Trophoblast cell (in vitro differentiated cells and primary cell): ENCODE data around the gene MAZ.

Experiments
- DNase-seq, 2 donors: peaks; one replicate each; pipeline ENCODE4 v3.0.0-alpha.2; 2016
- H2AFZ ChIP-seq: 2 replicates; pipeline ENCODE4 v1.6.1; 2013; ENCODE audit warnings: low read length, moderate library complexity, mild to moderate bottlenecking; ENCODE audit not compliant: insufficient read depth, poor library complexity
- H2AK5ac ChIP-seq: 2 replicates; pipeline ENCODE4 v1.6.1; 2013; ENCODE audit warnings: mild to moderate bottlenecking, low read length
- H2BK120ac ChIP-seq: 2 replicates; pipeline ENCODE4 v1.6.1; 2013; ENCODE audit warnings: low read length, mild to moderate bottlenecking, moderate library complexity; ENCODE audit not compliant: insufficient read depth, poor library complexity
- H2BK12ac ChIP-seq: 2 replicates; pipeline ENCODE4 v1.6.1; 2013; ENCODE audit warnings: mild to moderate bottlenecking, low read length, moderate library complexity
- H2BK5ac ChIP-seq: 2 replicates; pipeline ENCODE4 v1.6.1; 2013; ENCODE audit warnings: low read length, low read depth, moderate library complexity, mild to moderate bottlenecking; ENCODE audit not compliant: poor library complexity
- H3K14ac ChIP-seq: 2 replicates; pipeline ENCODE4 v1.6.1; 2013; ENCODE audit warnings: mild to moderate bottlenecking, low read length
- H3K18ac ChIP-seq: 2 replicates; pipeline ENCODE4 v1.6.1; 2013; ENCODE audit warnings: mild to moderate bottlenecking, low read length
- H3K23ac ChIP-seq: 2 replicates; pipeline ENCODE4 v1.6.1; 2013; ENCODE audit warnings: low read length
- H3K27ac ChIP-seq: 2 replicates; pipeline ENCODE4 v1.5.1; 2013; ENCODE audit warnings: low read depth, mild to moderate bottlenecking, inconsistent platforms, low read length, moderate library complexity
- H3K27me3 ChIP-seq: 2 replicates; pipeline ENCODE4 v1.6.1; 2013; ENCODE audit warnings: inconsistent platforms, mild to moderate bottlenecking, low read length, moderate library complexity; ENCODE audit not compliant: insufficient read depth
- H3K36me3 ChIP-seq, 2 experiments: 1 replicate in 1 of 2; 2 replicates in 1 of 2; pipeline ENCODE4 v1.6.1; 2013; ENCODE audit warnings: low read length in 2 of 2, mild to moderate bottlenecking in 2 of 2, moderate library complexity in 1 of 2; ENCODE audit not compliant: insufficient read depth in 2 of 2, control insufficient read depth in 1 of 2
- H3K4ac ChIP-seq: 2 replicates; pipeline ENCODE4 v1.6.1; 2013; ENCODE audit warnings: low read depth, mild to moderate bottlenecking, low read length, moderate library complexity
- H3K4me1 ChIP-seq, 2 experiments: 1 replicate in 1 of 2; 2 replicates in 1 of 2; pipeline ENCODE4 v1.6.1; 2013; ENCODE audit warnings: low read length in 2 of 2, mild to moderate bottlenecking in 2 of 2, moderate library complexity in 1 of 2; ENCODE audit not compliant: insufficient read depth in 2 of 2, control insufficient read depth in 1 of 2
- H3K4me2 ChIP-seq: 2 replicates; pipeline ENCODE4 v1.6.1; 2013; ENCODE audit warnings: inconsistent platforms, mild to moderate bottlenecking, low read length, moderate library complexity
- H3K4me3 ChIP-seq: 2 replicates; pipeline ENCODE4 v1.5.1; 2013; ENCODE audit warnings: mild to moderate bottlenecking, low read depth, low read length, inconsistent platforms
- H3K79me1 ChIP-seq: one replicate; pipeline ENCODE4 v1.6.1; 2013; ENCODE audit warnings: low read length
- H3K79me2 ChIP-seq: 2 replicates; pipeline ENCODE4 v1.6.1; 2013; ENCODE audit warnings: low read length, mild to moderate bottlenecking; ENCODE audit not compliant: control insufficient read depth, insufficient read depth, poor library complexity
- H3K9ac ChIP-seq: 2 replicates; pipeline ENCODE4 v1.6.1; 2013; ENCODE audit warnings: mild to moderate bottlenecking, low read length
- H3K9me3 ChIP-seq: 2 replicates; pipeline ENCODE4 v1.6.1; 2013; ENCODE audit warnings: low read depth, mild to moderate bottlenecking, control low read depth, inconsistent platforms, low read length; ENCODE audit not compliant: insufficient read depth
- H4K12ac ChIP-seq: 2 replicates; pipeline ENCODE4 v1.6.1; 2013; ENCODE audit warnings: low read depth, mild to moderate bottlenecking, low read length, moderate library complexity
- H4K8ac ChIP-seq: 2 replicates; pipeline ENCODE4 v1.6.1; 2013; ENCODE audit warnings: low read depth, mild to moderate bottlenecking, low read length, moderate library complexity
- H4K91ac ChIP-seq: one replicate; pipeline ENCODE4 v1.6.1; 2013; ENCODE audit warnings: low read depth, mild to moderate bottlenecking, low read length, moderate library complexity
- WGBS: extraction: QIAGEN DNeasy Blood & Tissue Kit; methylation state at CpG from one replicate; pipeline ENCODE4 v1.1.7; 2013; ENCODE audit warnings: missing lambda C conversion rate; ENCODE audit not compliant: insufficient read length, insufficient coverage; ENCODE audit errors: extremely low coverage; 5-methylcytosine and 5-hydroxymethylcytosine counted together

MAZ gene

DNA sequence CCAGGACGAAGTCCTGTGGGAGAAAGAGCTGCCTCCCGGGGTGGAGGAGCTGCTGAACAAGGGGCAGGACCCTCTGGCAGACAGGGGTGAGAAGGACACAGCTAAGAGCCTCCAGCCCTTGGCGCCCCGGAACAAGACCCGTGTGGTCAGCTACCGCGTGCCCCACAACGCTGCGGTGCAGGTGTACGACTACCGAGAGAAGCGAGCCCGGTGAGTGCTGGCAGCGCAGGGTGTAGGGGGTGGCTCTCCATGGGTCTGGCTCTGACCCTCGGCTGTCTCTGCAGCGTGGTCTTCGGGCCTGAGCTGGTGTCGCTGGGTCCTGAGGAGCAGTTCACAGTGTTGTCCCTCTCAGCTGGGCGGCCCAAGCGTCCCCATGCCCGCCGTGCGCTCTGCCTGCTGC lies 35.3 kb downstream of the MAZ start:
- Histone ChIP-seq H3K4me1 (peaks cover 2 to 3% of the 10 kb centered on the region in 2 experiments), H3K18ac (no peak overlapping the region), H3K9ac (no peak overlapping the region), H3K27me3 (no peaks in the 10 kb centered on the region), H3K4me3 (no peak overlapping the region), H4K8ac (no peak overlapping the region), H3K36me3 (peaks cover 0 to 4% of the 10 kb centered on the region in 2 experiments), H3K4me2 (no peak overlapping the region), H3K23ac (no peak overlapping the region), H2BK120ac (no peak overlapping the region), H3K4ac (no peak overlapping the region), H3K27ac (no peak overlapping the region), H2BK12ac (no peak overlapping the region), H2AFZ (no peak overlapping the region), H3K9me3 (no peaks in the 10 kb centered on the region), H3K79me1 (no peaks in the 10 kb centered on the region), H4K12ac (no peak overlapping the region), H3K14ac (no peak overlapping the region), H4K91ac (no peak overlapping the region), H2AK5ac (no peak overlapping the region), H2BK5ac (no peak overlapping the region), H3K79me2 (no peaks in the 10 kb centered on the region)
- DNase-seq = no peak
- no CpG with 5 or more reads among the region's 23 CpGs for WGBS

DNA sequence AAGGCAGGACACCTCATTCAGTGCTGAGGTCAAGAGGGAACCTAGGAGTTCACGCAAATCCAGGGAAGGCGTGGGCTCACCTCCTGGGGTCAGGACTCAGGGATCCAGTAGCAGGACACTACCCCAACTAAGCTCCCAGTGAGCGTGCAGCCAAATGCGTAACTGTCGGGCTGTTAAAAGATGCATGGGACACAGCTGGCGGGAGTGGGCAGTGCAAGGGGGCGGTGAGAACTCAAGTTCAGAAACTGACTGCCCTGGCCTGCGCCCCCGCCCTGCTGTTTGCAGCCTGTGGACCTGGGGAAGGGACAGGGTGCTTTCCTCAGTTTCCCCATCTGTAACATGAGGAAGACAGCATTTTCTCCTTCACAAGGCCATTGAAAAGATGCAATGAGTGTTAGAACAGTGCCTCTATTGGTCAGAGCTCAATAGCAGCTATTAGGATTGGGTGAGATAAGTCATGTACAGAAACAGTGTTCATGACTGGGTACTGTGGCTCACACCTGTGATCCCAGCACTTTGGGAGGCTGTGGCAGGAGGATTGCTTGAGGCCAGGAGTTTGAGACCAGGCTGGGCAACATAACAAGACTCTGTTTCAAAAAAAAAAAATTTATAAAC lies 36.5 kb downstream of the MAZ start:
- peaks cover 2% of the 10 kb centered on the region in 2 experiments for H3K36me3 ChIP-seq
- H3K9ac ChIP-seq = no peak overlapping the region
- H2BK5ac ChIP-seq = no peak overlapping the region
- no peak for DNase-seq
- H3K79me1 ChIP-seq = no peaks in the 10 kb centered on the region
- H4K91ac ChIP-seq = no peak overlapping the region
- no peak overlapping the region for H2AK5ac ChIP-seq
- H3K27me3 ChIP-seq = no peaks in the 10 kb centered on the region
- H4K8ac ChIP-seq = no peak overlapping the region
- H3K9me3 ChIP-seq = peaks cover 1% of the 10 kb centered on the region
- no peak overlapping the region for H2BK12ac ChIP-seq
- H3K18ac ChIP-seq = no peak overlapping the region
- H3K4me1 ChIP-seq = peaks cover 2 to 3% of the 10 kb centered on the region in 2 experiments
- no peak overlapping the region for H3K14ac ChIP-seq
- H4K12ac ChIP-seq = no peak overlapping the region
- no peak overlapping the region for H3K23ac ChIP-seq
- H3K27ac ChIP-seq = no peak overlapping the region
- H3K79me2 ChIP-seq = no peaks in the 10 kb centered on the region
- no peak overlapping the region for H3K4me3 ChIP-seq
- H2BK120ac ChIP-seq = no peak overlapping the region
- WGBS = no CpG with 5 or more reads among the region's 9 CpGs
- H2AFZ ChIP-seq = no peak overlapping the region
- H3K4ac ChIP-seq = no peak overlapping the region
- H3K4me2 ChIP-seq = no peak overlapping the region

DNA sequence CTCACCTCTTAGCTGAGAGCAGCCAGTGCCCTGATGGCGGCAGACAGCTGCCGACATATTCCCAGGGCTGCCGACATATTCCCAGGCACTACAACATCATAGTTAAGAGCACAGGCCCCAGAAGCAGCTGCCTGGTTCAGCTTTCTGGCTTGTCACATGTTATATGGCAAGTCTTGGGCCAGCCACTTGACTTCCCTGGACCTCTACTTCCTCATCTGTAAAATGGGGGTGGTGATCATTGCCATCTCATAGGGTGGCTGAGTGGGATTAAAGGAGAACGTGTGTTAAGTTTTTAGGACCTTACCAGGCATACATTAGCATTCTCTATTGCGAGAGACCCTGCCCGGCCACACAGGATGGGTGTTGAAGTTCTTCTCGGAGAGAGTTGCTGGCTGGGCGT lies 37.6 kb downstream of the MAZ start:
- Histone ChIP-seq H2AK5ac (no peak overlapping the region), H3K23ac (no peak overlapping the region), H3K4me2 (no peak overlapping the region), H3K18ac (no peak overlapping the region), H2AFZ (no peak overlapping the region), H3K9ac (no peak overlapping the region), H2BK12ac (no peak overlapping the region), H3K27ac (no peak overlapping the region), H4K91ac (no peak overlapping the region), H3K4ac (no peak overlapping the region), H4K12ac (no peak overlapping the region), H4K8ac (no peak overlapping the region), H3K27me3 (no peaks in the 10 kb centered on the region), H2BK5ac (no peak overlapping the region), H3K4me3 (no peak overlapping the region), H3K14ac (no peak overlapping the region), H3K79me1 (no peaks in the 10 kb centered on the region), H3K79me2 (no peaks in the 10 kb centered on the region), H2BK120ac (no peak overlapping the region), H3K9me3 (peaks cover 1% of the 10 kb centered on the region), H3K4me1 (peaks cover 2 to 3% of the 10 kb centered on the region in 2 experiments), H3K36me3 (peaks cover 2% of the 10 kb centered on the region in 2 experiments)
- WGBS = no CpG with 5 or more reads among the region's 8 CpGs
- DNase-seq = no peak

DNA sequence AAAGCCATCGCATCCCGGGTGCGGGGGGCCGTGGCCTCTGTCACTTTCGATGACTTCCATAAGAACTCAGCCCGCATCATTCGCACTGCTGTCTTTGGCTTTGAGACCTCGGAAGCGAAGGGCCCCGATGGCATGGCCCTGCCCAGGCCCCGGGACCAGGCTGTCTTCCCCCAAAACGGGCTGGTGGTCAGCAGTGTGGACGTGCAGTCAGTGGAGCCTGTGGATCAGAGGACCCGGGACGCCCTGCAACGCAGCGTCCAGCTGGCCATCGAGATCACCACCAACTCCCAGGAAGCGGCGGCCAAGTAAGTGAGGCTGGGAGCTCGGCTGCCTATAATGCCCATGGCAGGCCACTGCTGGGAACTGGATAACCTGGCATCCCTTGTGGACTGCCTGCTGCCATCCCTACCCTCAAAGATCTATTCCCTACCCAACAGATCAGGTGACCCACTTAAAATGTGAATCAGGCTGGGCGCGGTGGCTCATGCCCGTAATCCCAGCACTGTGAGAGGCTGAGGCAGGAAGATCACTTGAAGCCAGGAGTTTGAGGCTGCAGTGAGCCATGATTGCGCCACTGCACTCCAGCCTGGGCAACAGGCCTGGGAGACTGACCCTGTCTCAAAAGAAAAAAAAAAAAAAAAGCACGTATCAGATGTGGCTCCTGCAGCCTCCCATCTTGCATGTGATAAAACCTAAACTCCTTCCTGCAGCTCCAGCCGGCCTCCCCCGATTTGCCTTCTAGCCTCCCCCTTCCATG lies 38.4 kb downstream of the MAZ start:
- Histone ChIP-seq H3K27ac (no peak overlapping the region), H4K8ac (no peak overlapping the region), H2BK5ac (no peak overlapping the region), H3K4me3 (no peak overlapping the region), H3K18ac (no peak overlapping the region), H2AFZ (no peak overlapping the region), H3K23ac (no peak overlapping the region), H2AK5ac (no peak overlapping the region), H3K9me3 (peaks cover 1% of the 10 kb centered on the region), H2BK12ac (no peak overlapping the region), H3K79me1 (no peaks in the 10 kb centered on the region), H3K79me2 (no peaks in the 10 kb centered on the region), H3K14ac (no peak overlapping the region), H3K27me3 (no peaks in the 10 kb centered on the region), H3K9ac (no peak overlapping the region), H3K4me1 (peaks cover 6 to 7% of the 10 kb centered on the region in 2 experiments), H2BK120ac (no peak overlapping the region), H3K36me3 (peaks cover 2% of the 10 kb centered on the region in 2 experiments), H3K4me2 (no peak overlapping the region), H4K12ac (no peak overlapping the region), H4K91ac (no peak overlapping the region), H3K4ac (no peak overlapping the region)
- DNase-seq = no peak
- WGBS = no CpG with 5 or more reads among the region's 28 CpGs
